H1 (cell line): ENCODE data around the gene PXDC1. TPM values are rescaled to one million over a fixed set of nuclear protein-coding genes. Genes with fewer than 3 reads are reported as not detected.

ENCODE experiments used
- EP300 ChIP-seq, 2 experiments: IDR thresholded peaks; 1 replicate in 1 of 2; 2 replicates in 1 of 2; pipeline ENCODE4 v1.6.1; 2011 to 2012; ENCODE audit warnings: low read depth in 2 of 2, low read length in 2 of 2, mild to moderate bottlenecking in 2 of 2, borderline replicate concordance in 1 of 2, inconsistent platforms in 1 of 2, moderate library complexity in 1 of 2
- KDM1A ChIP-seq: fragments of 200-600, 300-600 bp; sonication (generic); IDR thresholded peaks from 2 replicates; pipeline ENCODE4 v1.7.1; 2016; ENCODE audit warnings: mild to moderate bottlenecking, low read length, borderline replicate concordance
- RAD21 ChIP-seq, 2 experiments: IDR thresholded peaks in 1 of 2; conservative IDR thresholded peaks in 1 of 2; 2 replicates each; pipeline ENCODE4 v1.6.1; 2011; ENCODE audit warnings: low read depth in 2 of 2, low read length in 2 of 2, improper control_type of control experiment in 1 of 2, inconsistent platforms in 1 of 2, mild to moderate bottlenecking in 1 of 2, moderate library complexity in 1 of 2
- TCF12 ChIP-seq: IDR thresholded peaks from 2 replicates; pipeline ENCODE4 v1.6.1; 2011; ENCODE audit warnings: low read depth, mild to moderate bottlenecking, low read length
- polyA plus RNA-seq, 7 experiments: library from polyadenylated mRNA; depleted of rRNA in 3 of 7; stranded (reverse) in 5 of 7; unstranded in 2 of 7; fragments of >200 nt in 5 of 7; fragments of 200-250 nt in 2 of 7; gene quantifications; 1 replicate in 5 of 7; 2 replicates in 1 of 7; 4 replicates in 1 of 7; pipeline versions ENCODE4 v1.2.1 to v1.2.3, GENCODE V29; 2011 to 2013; ENCODE audit warnings: missing spikeins in 2 of 7, mixed read lengths in 2 of 7
- total RNA-seq: library from RNA; stranded (reverse); fragmentation: NEBNext Ultra II Directional; extraction: Animal tissue kit (Norgen Biotek cat#: 25700); gene quantifications from 2 replicates; pipeline ENCODE4 v1.2.1, GENCODE V29; 2021

The PXDC1 gene
- total and polyA plus RNA-seq, 2 of the 8 experiments (the other 6 are each of a cell fraction or from before 2014, with no cell fraction given), result 1.7 to 2.0 TPM

DNA sequence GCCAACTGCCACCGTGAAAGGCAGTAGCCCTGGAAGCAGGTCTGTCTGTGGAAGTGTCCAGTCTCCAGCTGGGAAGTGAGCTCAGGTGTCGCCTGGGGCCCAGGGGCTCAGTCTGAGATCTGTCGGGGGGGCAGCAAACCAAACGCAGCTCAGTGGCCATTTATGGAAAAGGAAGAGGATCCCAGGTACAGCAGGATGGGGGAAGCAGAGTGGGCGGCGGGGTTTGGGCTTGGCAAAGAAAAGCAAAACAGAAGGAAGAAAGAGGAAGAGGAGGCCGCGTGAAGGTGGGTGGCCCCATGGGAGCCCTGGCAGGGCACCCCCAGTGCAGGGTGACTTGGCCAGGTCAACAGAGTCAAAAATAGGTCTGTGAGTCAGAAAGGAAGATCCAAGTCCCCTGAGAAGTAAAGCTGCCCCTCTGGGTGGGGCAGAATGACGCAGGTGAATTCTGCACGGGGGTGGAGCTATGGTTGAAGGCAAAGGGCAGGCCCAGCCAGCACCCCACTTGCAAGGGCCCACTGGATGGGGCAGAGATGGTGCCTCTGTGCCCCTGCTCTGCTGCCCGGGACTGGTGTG, 5.3 kb downstream of the PXDC1 start (continued):
- TF ChIP-seq EP300 (IDR thresholded peaks at IDR 0.05; ENCODE audit: borderline replicate concordance in 1 of 2, low read depth in 2 of 2, low read length in 2 of 2) (no peak), TCF12 (no peak), RAD21 (IDR thresholded peaks at IDR 0.05 in 1 of 2, conservative IDR thresholded peaks at IDR 0.05 in 1 of 2; ENCODE audit: low read depth in 2 of 2, low read length in 2 of 2) (no peak), KDM1A (no peak)
- TF ChIP-seq, all 59 proteins: peak for 0
